Smooth muscle cell of the brain vasculature (primary cell): ENCODE results near the gene AP2A2.
"Not testable (repeated sequence)": the region's sequence is repeated elsewhere in the genome, so short reads cannot be mapped to it uniquely, and the experiment has no call there.

Experiments used
- DNase-seq: peaks from one replicate; pipeline ENCODE4 v3.0.0-alpha.2; 2012; ENCODE audit warnings: low read depth, low spot score

AP2A2 gene

GRCh38 chr11:975376-975775 lies 49.7 kb downstream of the AP2A2 start:
- not testable (repeated sequence) for DNase-seq

- DNase-seq: no peak
These were observed 50.2 kb downstream of the AP2A2 start for GRCh38 chr11:975827-976226.

- DNase-seq: no peak
These were observed 50.9 kb downstream of the AP2A2 start for GRCh38 chr11:976431-977160.

GRCh38 chr11:977830-978720 lies 52.4 kb downstream of the AP2A2 start:
- DNase-seq: no peak

GRCh38 chr11:978781-979180 lies 53.1 kb downstream of the AP2A2 start:
- no peak for DNase-seq

GRCh38 chr11:980438-981357 lies 55.0 kb downstream of the AP2A2 start:
- DNase-seq: no peak

- no peak for DNase-seq
These were observed 56.1 kb downstream of the AP2A2 start for GRCh38 chr11:981764-982163.

- DNase-seq: no peak
These were observed 58.9 kb downstream of the AP2A2 start for GRCh38 chr11:984546-984945.

GRCh38 chr11:985406-985805 lies 59.7 kb downstream of the AP2A2 start:
- DNase-seq: no peak

GRCh38 chr11:985848-986247 lies 60.2 kb downstream of the AP2A2 start:
- DNase-seq: no peak

GRCh38 chr11:986270-986951 lies 60.7 kb downstream of the AP2A2 start:
- DNase-seq: no peak

- DNase-seq: no peak
These were observed 61.3 kb downstream of the AP2A2 start for GRCh38 chr11:986952-987305.

GRCh38 chr11:987671-988070 lies 62.0 kb downstream of the AP2A2 start:
- no peak for DNase-seq

- DNase-seq: no peak
These were observed 64.4 kb downstream of the AP2A2 start for GRCh38 chr11:990101-990500.

- DNase-seq: no peak
These were observed 65.4 kb downstream of the AP2A2 start for GRCh38 chr11:991034-991433.

- DNase-seq: no peak
These were observed 66.1 kb downstream of the AP2A2 start for GRCh38 chr11:991711-992307.

GRCh38 chr11:992577-992976 lies 66.9 kb downstream of the AP2A2 start:
- no peak for DNase-seq

GRCh38 chr11:993632-994167 lies 68.0 kb downstream of the AP2A2 start:
- DNase-seq: no peak

GRCh38 chr11:995044-995751 lies 69.5 kb downstream of the AP2A2 start:
- no peak for DNase-seq
